ENCODE data around the gene LEMD1.
A peak's percentile ranks its signal among the peaks of the same experiment; 100 is the strongest.
"Not testable (repeated sequence)": the region's sequence is repeated elsewhere in the genome, so short reads cannot be mapped to it uniquely, and the experiment has no call there.

The LEMD1 gene

GRCh38 chr1:205375835-205376545 is 45.9 kb downstream of the LEMD1 start:
- no peak for DNase-seq

GRCh38 chr1:205374210-205375078 is 47.4 kb downstream of the LEMD1 start:
- no peak for DNase-seq

GRCh38 chr1:205373798-205374175 is 48.1 kb downstream of the LEMD1 start:
- no peak for DNase-seq

- DNase-seq: no peak
Measured at GRCh38 chr1:205373022-205373797, 48.6 kb downstream of the LEMD1 start.

GRCh38 chr1:205371871-205372660 is 49.8 kb downstream of the LEMD1 start:
- DNase-seq: no peak

- DNase-seq: no peak
Measured at GRCh38 chr1:205370780-205371179, 51.1 kb downstream of the LEMD1 start.

GRCh38 chr1:205369701-205370123 is 52.1 kb downstream of the LEMD1 start:
- no peak for DNase-seq

- no peak for DNase-seq
Measured at GRCh38 chr1:205368478-205368877, 53.4 kb downstream of the LEMD1 start.

GRCh38 chr1:205365945-205366463 is 55.9 kb downstream of the LEMD1 start:
- no peak for DNase-seq

- not testable (repeated sequence) for DNase-seq
Measured at GRCh38 chr1:205365086-205365485, 56.8 kb downstream of the LEMD1 start.

- DNase-seq: no peak
Measured at GRCh38 chr1:205360891-205361290, 61.0 kb downstream of the LEMD1 start.

- DNase-seq: no peak
Measured at GRCh38 chr1:205359771-205360565, 61.9 kb downstream of the LEMD1 start.

- no peak for DNase-seq
Measured at GRCh38 chr1:205358579-205358978, 63.3 kb downstream of the LEMD1 start.

- no peak for DNase-seq
Measured at GRCh38 chr1:205357567-205357966, 64.3 kb downstream of the LEMD1 start.

GRCh38 chr1:205356440-205357139 is 65.3 kb downstream of the LEMD1 start, which contains the start of gene KLHDC8A:
Gene KLHDC8A (minus strand): TSS chr1:205356922. CDS start chr1:205343604, 13,318 bp downstream.
- no peak for DNase-seq

- DNase-seq: no peak
Measured at GRCh38 chr1:205355075-205355453, 66.8 kb downstream of the LEMD1 start.

- DNase-seq: peak; percentile 13
Measured at GRCh38 chr1:205354259-205355074, 67.4 kb downstream of the LEMD1 start.

- DNase-seq: no peak
Measured at GRCh38 chr1:205353612-205354011, 68.2 kb downstream of the LEMD1 start.

- no peak for DNase-seq
Measured at GRCh38 chr1:205353191-205353590, 68.7 kb downstream of the LEMD1 start.

Data from GDM1 (cell line).